ENCODE data around the gene NCK1.

NCK1 gene

DNA sequence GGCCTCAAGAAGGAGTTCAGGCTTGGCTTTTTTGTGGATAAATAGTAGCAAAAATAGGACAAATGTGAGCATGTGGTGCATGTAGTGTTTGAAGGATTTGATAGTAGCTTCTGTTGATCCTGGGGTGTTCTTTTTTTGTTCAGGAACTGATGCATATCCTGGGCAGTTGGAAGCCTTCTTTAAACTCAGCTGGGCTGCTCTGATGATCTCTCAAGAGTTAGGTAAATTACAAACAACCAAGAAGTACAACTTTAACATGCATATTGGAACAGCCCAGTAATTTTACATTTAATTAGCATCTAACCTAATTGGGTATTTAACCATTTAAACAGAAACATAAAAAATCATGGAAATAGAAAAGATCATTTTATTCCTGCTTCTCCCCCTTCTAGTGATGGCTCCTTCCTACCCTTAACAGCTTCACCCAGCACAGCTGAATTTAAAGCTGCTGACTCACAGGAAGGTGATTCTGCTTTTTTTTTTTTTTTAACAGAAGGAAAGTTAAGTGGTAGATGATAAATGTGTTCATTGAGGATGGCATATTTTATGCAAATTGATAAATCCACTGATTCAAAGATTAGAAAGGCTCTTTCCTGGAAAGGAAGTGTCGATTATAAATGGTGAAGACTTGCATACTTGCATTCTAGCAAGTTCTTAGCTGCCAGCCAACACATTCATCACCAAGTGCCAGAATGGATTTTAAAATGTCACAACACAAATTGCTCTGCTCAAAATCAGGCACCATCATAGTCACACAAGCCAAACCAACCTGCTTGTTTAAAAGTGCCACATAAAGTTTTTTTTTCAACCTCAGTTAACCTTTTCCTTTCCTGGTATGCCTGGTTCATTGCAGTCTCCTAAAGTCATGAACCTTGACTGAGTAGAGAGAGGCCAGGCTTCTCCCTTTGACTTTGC, 23.1 kb upstream of the NCK1 start:
- no peak for TF ChIP-seq CTCF (IDR thresholded peaks at IDR 0.05)
- no peaks in the 10 kb centered on the region for H3K36me3 ChIP-seq
- H3K9me3 ChIP-seq: no peaks in the 10 kb centered on the region
- no peak overlapping the region for H3K27ac ChIP-seq
- no peaks in the 10 kb centered on the region for H3K27me3 ChIP-seq
- peaks cover 0 to 3% of the 10 kb centered on the region in 2 experiments for H3K4me1 ChIP-seq (ENCODE audit: control insufficient read depth in 1 of 2, insufficient read depth in 1 of 2, low read depth in 1 of 2, low read length in 1 of 2)
- no peak overlapping the region for H3K4me3 ChIP-seq (ENCODE audit: low read depth in 1 of 2, low read length in 1 of 2)

GRCh38 chr3:136839556-136839931, 22.5 kb upstream of the NCK1 start:
- no peaks in the 10 kb centered on the region for H3K36me3 ChIP-seq
- no peaks in the 10 kb centered on the region for H3K27me3 ChIP-seq
- TF ChIP-seq CTCF (IDR thresholded peaks at IDR 0.05): no peak
- no peak overlapping the region for H3K4me3 ChIP-seq (ENCODE audit: low read depth in 1 of 2, low read length in 1 of 2)
- no peak overlapping the region for H3K27ac ChIP-seq
- peaks cover 0 to 3% of the 10 kb centered on the region in 2 experiments for H3K4me1 ChIP-seq (ENCODE audit: control insufficient read depth in 1 of 2, insufficient read depth in 1 of 2, low read depth in 1 of 2, low read length in 1 of 2)
- H3K9me3 ChIP-seq: no peaks in the 10 kb centered on the region

DNA sequence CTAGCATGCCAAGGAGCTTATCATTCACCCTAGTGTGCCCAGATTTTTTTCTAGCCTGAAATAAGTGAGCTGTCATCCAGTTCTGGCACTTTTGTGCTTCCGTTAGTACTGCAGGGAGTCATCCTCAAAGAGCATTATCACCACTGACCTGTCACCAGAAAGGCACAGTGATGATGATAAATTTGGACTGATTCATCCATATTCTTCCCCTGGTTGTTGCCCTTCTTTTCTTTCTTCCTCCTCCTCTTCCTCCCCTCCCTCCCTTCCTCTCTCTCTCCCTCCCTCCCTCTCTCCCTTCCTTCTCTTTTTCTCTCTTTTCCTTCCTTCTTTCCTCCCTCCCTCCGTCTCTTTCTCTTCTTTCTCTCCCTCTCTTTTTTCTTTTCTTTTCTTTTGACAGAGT, 21.8 kb upstream of the NCK1 start:
- Histone ChIP-seq H3K36me3 (no peaks in the 10 kb centered on the region), H3K4me3 (ENCODE audit: low read depth in 1 of 2, low read length in 1 of 2) (no peak overlapping the region), H3K4me1 (ENCODE audit: control insufficient read depth in 1 of 2, insufficient read depth in 1 of 2, low read depth in 1 of 2, low read length in 1 of 2) (peaks cover 0 to 3% of the 10 kb centered on the region in 2 experiments), H3K27me3 (no peaks in the 10 kb centered on the region), H3K9me3 (no peaks in the 10 kb centered on the region), H3K27ac (no peak overlapping the region)
- no peak for TF ChIP-seq CTCF (IDR thresholded peaks at IDR 0.05)

GRCh38 chr3:136842294-136842693, 19.7 kb upstream of the NCK1 start:
- no peak for TF ChIP-seq CTCF (IDR thresholded peaks at IDR 0.05)

DNA sequence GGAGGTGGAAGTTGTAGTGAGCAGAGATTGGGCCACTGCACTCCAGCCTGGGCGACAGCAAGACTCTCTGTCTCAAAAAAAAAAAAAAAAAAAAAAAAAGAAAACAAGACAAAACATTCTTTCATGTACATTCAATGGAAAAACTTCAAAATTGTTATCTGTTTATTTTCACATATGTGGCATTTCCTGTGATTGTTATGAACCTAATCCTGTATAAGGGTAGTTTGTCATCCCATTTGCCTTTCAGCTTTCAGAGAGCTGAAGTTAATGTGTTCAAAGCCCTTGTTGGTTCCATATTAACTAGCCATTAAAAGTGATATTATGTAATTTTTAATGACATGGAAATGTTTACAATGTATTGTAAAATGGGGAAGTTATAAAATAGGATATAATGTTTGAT, 17.3 kb upstream of the NCK1 start:
- Histone ChIP-seq H3K4me1 (ENCODE audit: control insufficient read depth in 1 of 2, insufficient read depth in 1 of 2, low read depth in 1 of 2, low read length in 1 of 2) (no peaks in the 10 kb centered on the region), H3K27me3 (no peaks in the 10 kb centered on the region), H3K27ac (no peak overlapping the region), H3K4me3 (ENCODE audit: low read depth in 1 of 2, low read length in 1 of 2) (no peak overlapping the region), H3K9me3 (no peaks in the 10 kb centered on the region), H3K36me3 (no peaks in the 10 kb centered on the region)
- TF ChIP-seq CTCF (IDR thresholded peaks at IDR 0.05): no peak

More at GRCh38 chr3:136842294-136842693, 19.7 kb upstream of the NCK1 start:
- no peaks in the 10 kb centered on the region for H3K36me3 ChIP-seq
- no peaks in the 10 kb centered on the region for H3K4me1 ChIP-seq (ENCODE audit: control insufficient read depth in 1 of 2, insufficient read depth in 1 of 2, low read depth in 1 of 2, low read length in 1 of 2)
- no peak overlapping the region for H3K4me3 ChIP-seq (ENCODE audit: low read depth in 1 of 2, low read length in 1 of 2)
- H3K9me3 ChIP-seq: no peaks in the 10 kb centered on the region
- no peak overlapping the region for H3K27ac ChIP-seq
- no peaks in the 10 kb centered on the region for H3K27me3 ChIP-seq
